Thymus (tissue), 11 donors: ENCODE measurements around the gene HHIPL1. TPM values are rescaled to one million over a fixed set of nuclear protein-coding genes. Genes with fewer than 3 reads are reported as not detected.
A peak's percentile ranks its signal among the peaks of the same experiment; 100 is the strongest.

Source experiments
- DNase-seq, 9 donors: peaks; one replicate each; pipeline ENCODE4 v3.0.0-alpha.2; 2013; ENCODE audit warnings: low spot score in 9 of 9, low read depth in 6 of 9, missing footprints in 1 of 9
- H3K27ac ChIP-seq, 2 donors: one replicate each; pipeline ENCODE4 v1.5.1; 2013; ENCODE audit warnings: control low read depth in 1 of 2, low read depth in 1 of 2, low read length in 1 of 2, mild to moderate bottlenecking in 1 of 2, moderate library complexity in 1 of 2
- H3K27me3 ChIP-seq, 2 donors: one replicate each; pipeline ENCODE4 v1.5.1; 2013; ENCODE audit warnings: low read length in 1 of 2; ENCODE audit not compliant: control insufficient read depth in 2 of 2, insufficient read depth in 1 of 2
- H3K36me3 ChIP-seq, 2 donors: one replicate each; pipeline ENCODE4 v1.5.1; 2013; ENCODE audit warnings: low read length in 1 of 2, mild to moderate bottlenecking in 1 of 2, moderate library complexity in 1 of 2; ENCODE audit not compliant: control insufficient read depth in 2 of 2, insufficient read depth in 2 of 2
- H3K4me1 ChIP-seq, 2 donors: one replicate each; pipeline ENCODE4 v1.5.1; 2013; ENCODE audit warnings: low read length in 2 of 2; ENCODE audit not compliant: control insufficient read depth in 2 of 2, insufficient read depth in 2 of 2
- H3K4me3 ChIP-seq, 2 donors: one replicate each; pipeline ENCODE4 v1.5.1; 2013; ENCODE audit warnings: low read length in 2 of 2, control low read depth in 1 of 2, mild to moderate bottlenecking in 1 of 2
- H3K9me3 ChIP-seq, 2 donors: one replicate each; pipeline ENCODE4 v1.5.1; 2013; ENCODE audit warnings: low read length in 1 of 2, mild to moderate bottlenecking in 1 of 2; ENCODE audit not compliant: control insufficient read depth in 2 of 2, insufficient read depth in 1 of 2
- WGBS: extraction: QIAGEN DNeasy Blood & Tissue Kit; methylation state at CpG from one replicate; pipeline ENCODE4 v1.1.7; 2013; 5-methylcytosine and 5-hydroxymethylcytosine counted together
- polyA plus RNA-seq: library from polyadenylated mRNA; stranded (reverse); fragments of 200-250 nt; gene quantifications from one replicate; pipeline ENCODE4 v1.2.3, GENCODE V29; 2013
- total RNA-seq: library from RNA; stranded (reverse); fragments of 120-200 nt; gene quantifications from one replicate; pipeline ENCODE4 v1.2.4, GENCODE V29; 2013
- donor health status: healthy.

The HHIPL1 gene
- total and polyA plus RNA-seq, 2 donors, result 0.23 to 0.33 TPM

- Histone ChIP-seq H3K27ac (no peak overlapping the region), H3K27me3 (peaks cover 0 to 21% of the 10 kb centered on the region in 2 donors), H3K4me1 (no peaks in the 10 kb centered on the region), H3K4me3 (no peak overlapping the region), H3K9me3 (no peaks in the 10 kb centered on the region), H3K36me3 (no peaks in the 10 kb centered on the region)
- DNase-seq, result no peak
- WGBS, result 91% methylated on average over 27 of the region's 27 CpGs
These were observed 23.7 kb downstream of the HHIPL1 start for GRCh38 chr14:99668307-99669295.

- no peak for DNase-seq
- Histone ChIP-seq H3K4me1 (no peaks in the 10 kb centered on the region), H3K27ac (no peak overlapping the region), H3K9me3 (peaks cover 0 to 1% of the 10 kb centered on the region in 2 donors), H3K27me3 (peaks cover 9 to 24% of the 10 kb centered on the region in 2 donors), H3K4me3 (no peak overlapping the region), H3K36me3 (no peaks in the 10 kb centered on the region)
- 91% methylated on average over 14 of the region's 14 CpGs for WGBS
These were observed 25.7 kb downstream of the HHIPL1 start for GRCh38 chr14:99670361-99671234.

GRCh38 chr14:99671235-99672224 is 26.6 kb downstream of the HHIPL1 start:
- WGBS, result 85% methylated on average over 20 of the region's 20 CpGs
- no peak overlapping the region for H3K27ac ChIP-seq
- no peaks in the 10 kb centered on the region for H3K36me3 ChIP-seq
- no peak overlapping the region for H3K4me3 ChIP-seq
- H3K4me1 ChIP-seq, result no peaks in the 10 kb centered on the region
- H3K9me3 ChIP-seq, result peaks cover 0 to 4% of the 10 kb centered on the region in 2 donors
- H3K27me3 ChIP-seq, result peaks cover 9 to 33% of the 10 kb centered on the region in 2 donors
- no peak for DNase-seq

GRCh38 chr14:99672506-99673304 is 27.8 kb downstream of the HHIPL1 start:
- WGBS, result 86% methylated on average over 11 of the region's 11 CpGs
- no peak overlapping the region for H3K27ac ChIP-seq
- DNase-seq, result peak in 1 of 9 donors; percentile 33
- H3K4me1 ChIP-seq, result no peaks in the 10 kb centered on the region
- peaks cover 0 to 10% of the 10 kb centered on the region in 2 donors for H3K9me3 ChIP-seq
- H3K36me3 ChIP-seq, result no peaks in the 10 kb centered on the region
- H3K27me3 ChIP-seq, result peaks cover 9 to 40% of the 10 kb centered on the region in 2 donors
- H3K4me3 ChIP-seq, result no peak overlapping the region

- no peaks in the 10 kb centered on the region for H3K4me1 ChIP-seq
- peaks cover 9 to 41% of the 10 kb centered on the region in 2 donors for H3K27me3 ChIP-seq
- 94% methylated on average over 8 of the region's 8 CpGs for WGBS
- H3K9me3 ChIP-seq, result peaks cover 3 to 16% of the 10 kb centered on the region in 2 donors
- no peak for DNase-seq
- H3K4me3 ChIP-seq, result no peak overlapping the region
- H3K27ac ChIP-seq, result no peak overlapping the region
- no peaks in the 10 kb centered on the region for H3K36me3 ChIP-seq
These were observed 28.6 kb downstream of the HHIPL1 start for GRCh38 chr14:99673305-99674063.

- DNase-seq, result no peak
- WGBS, result 98% methylated on average over 9 of the region's 9 CpGs
- H3K36me3 ChIP-seq, result no peaks in the 10 kb centered on the region
These were observed 29.2 kb downstream of the HHIPL1 start for GRCh38 chr14:99674064-99674650.

GRCh38 chr14:99674776-99675381 is 29.9 kb downstream of the HHIPL1 start:
- Histone ChIP-seq H3K36me3 (no peaks in the 10 kb centered on the region), H3K27me3 (peaks cover 9 to 43% of the 10 kb centered on the region in 2 donors), H3K4me3 (no peak overlapping the region), H3K9me3 (peaks cover 3 to 22% of the 10 kb centered on the region in 2 donors), H3K4me1 (no peaks in the 10 kb centered on the region), H3K27ac (no peak overlapping the region)
- 56% methylated on average over 60 of the region's 60 CpGs for WGBS
- DNase-seq, result no peak

More at GRCh38 chr14:99674064-99674650, 29.2 kb downstream of the HHIPL1 start:
- Histone ChIP-seq H3K4me3 (no peak overlapping the region), H3K9me3 (peaks cover 3 to 19% of the 10 kb centered on the region in 2 donors), H3K4me1 (no peaks in the 10 kb centered on the region), H3K27ac (no peak overlapping the region), H3K27me3 (peaks cover 9 to 41% of the 10 kb centered on the region in 2 donors)
